Measurements from ENCODE around the gene PFN2. TPM values are rescaled to one million over a fixed set of nuclear protein-coding genes. Genes with fewer than 3 reads are reported as not detected.

Gene PFN2
- total and polyA plus RNA-seq, 2 experiments from 2014 or later, result 174 to 246 TPM

DNA sequence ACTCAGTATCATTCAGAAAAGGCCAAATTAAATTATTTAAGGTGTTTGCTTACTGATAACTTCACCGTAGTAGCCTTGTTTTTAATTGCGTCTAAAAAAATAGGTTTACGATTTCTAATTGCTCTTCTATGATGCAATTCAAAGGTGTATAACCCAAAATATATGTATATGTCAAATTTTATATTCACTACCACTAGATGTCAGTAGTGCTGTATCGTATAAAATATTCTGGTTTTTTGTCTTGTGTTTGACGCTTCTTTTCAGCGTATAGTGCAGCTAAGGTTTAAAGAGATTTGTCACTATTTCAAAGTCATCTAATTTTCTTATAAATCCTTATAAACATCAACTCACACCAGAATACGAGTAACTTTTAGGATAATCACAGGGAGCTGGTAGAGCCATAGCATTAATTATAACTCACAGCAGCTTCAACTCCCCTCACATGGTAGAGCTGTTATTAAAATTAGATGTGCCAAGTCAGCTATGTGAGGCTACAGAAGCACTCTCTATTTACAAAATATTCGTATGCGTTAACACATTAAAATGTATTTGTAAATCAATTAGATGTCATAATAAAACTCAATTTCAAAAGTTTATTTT lies 3.5 kb downstream of the PFN2 start:
- 2% methylated on average over 9 of the region's 9 CpGs for WGBS, 2 experiments (ENCODE audit: low coverage in 1 of 2, low lambda C conversion rate in 2 of 2, missing lambda C conversion rate in 2 of 2)
- Histone ChIP-seq H3K4me2 (ENCODE audit: unreplicated experiment) (peak overlapping the region; percentile 100), H4K20me1 (ENCODE audit: insufficient read depth) (peaks cover 5% of the 10 kb centered on the region; the same call in 1 of the 2 replicates), H3K9me2 (ENCODE audit: insufficient read depth) (no peaks in the 10 kb centered on the region), H2AFZ (no peak overlapping the region), H3K9ac (peak overlapping the region; percentile 95; the same call in 1 of the 2 replicates), H3K27me3 (replicated peaks; ENCODE audit: insufficient read depth) (no peaks in the 10 kb centered on the region), H3K36me3 (ENCODE audit: low read depth) (peaks cover 24% of the 10 kb centered on the region; the same call in 1 of the 2 replicates), H3K79me2 (ENCODE audit: insufficient read depth) (peaks cover 92% of the 10 kb centered on the region), H3K9me3 (ENCODE audit: low read depth) (no peaks in the 10 kb centered on the region), H3F3A (ENCODE audit: insufficient read depth) (peaks cover 34% of the 10 kb centered on the region), H3K4me1 (ENCODE audit: insufficient read depth) (peaks cover 46% of the 10 kb centered on the region), H3K4me3 (peak overlapping the region; percentile 92), H3K27ac (0 out of 2 replicates have a peak overlapping the region, but pooled peaks have one; percentile 10)
- in situ Hi-C loops (cut with MboI), result no loop called here
- TF ChIP-seq EZH2phosphoT487 (IDR thresholded peaks at IDR 0.05; ENCODE audit: insufficient read depth, low read depth), result no peak
- no peak for TF ChIP-seq EZH2 (IDR thresholded peaks at IDR 0.05; ENCODE audit: insufficient read depth, poor library complexity, severe bottlenecking)
- peak; percentile 69 for DNase-seq

- Histone ChIP-seq H3K4me3 (no peak overlapping the region), H4K20me1 (ENCODE audit: insufficient read depth) (peaks cover 5% of the 10 kb centered on the region; the same call in 1 of the 2 replicates), H3K4me2 (ENCODE audit: unreplicated experiment) (no peak overlapping the region), H3K9ac (no peak overlapping the region), H3K9me3 (ENCODE audit: low read depth) (no peaks in the 10 kb centered on the region), H3K36me3 (ENCODE audit: low read depth) (peaks cover 30% of the 10 kb centered on the region; the same call in 1 of the 2 replicates), H2AFZ (no peak overlapping the region), H3K4me1 (ENCODE audit: insufficient read depth) (peaks cover 43% of the 10 kb centered on the region), H3F3A (ENCODE audit: insufficient read depth) (peaks cover 34% of the 10 kb centered on the region), H3K79me2 (ENCODE audit: insufficient read depth) (peaks cover 98% of the 10 kb centered on the region), H3K9me2 (ENCODE audit: insufficient read depth) (no peaks in the 10 kb centered on the region), H3K27ac (no peak overlapping the region), H3K27me3 (replicated peaks; ENCODE audit: insufficient read depth) (no peaks in the 10 kb centered on the region)
- TF ChIP-seq EZH2 (IDR thresholded peaks at IDR 0.05; ENCODE audit: insufficient read depth, poor library complexity, severe bottlenecking), result no peak
- TF ChIP-seq EZH2phosphoT487 (IDR thresholded peaks at IDR 0.05; ENCODE audit: insufficient read depth, low read depth), result no peak
- in situ Hi-C loops (cut with MboI), result no loop called here
- DNase-seq, result peak; percentile 53
Observed at GRCh38 chr3:149965278-149965677, 5.4 kb downstream of the PFN2 start.

DNA sequence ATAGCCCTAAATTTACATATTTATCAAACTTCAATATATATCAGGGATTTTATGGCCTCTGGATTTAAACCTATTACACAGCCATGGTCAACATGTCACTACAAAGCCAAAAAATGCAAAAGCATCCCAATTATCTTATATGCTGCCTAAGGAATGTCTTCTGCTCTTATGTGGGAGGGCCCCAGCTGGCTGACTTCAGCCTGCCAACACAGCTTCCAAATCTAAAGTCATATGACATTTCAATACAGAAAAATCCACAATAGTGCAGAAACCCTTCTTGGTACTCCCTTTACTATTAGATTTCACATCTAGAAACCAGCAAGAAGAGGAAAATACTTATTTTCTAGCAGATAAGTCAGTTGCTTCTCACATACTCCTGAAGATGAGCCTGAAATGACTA lies 6.4 kb downstream of the PFN2 start:
- Histone ChIP-seq H3K9me2 (ENCODE audit: insufficient read depth) (no peaks in the 10 kb centered on the region), H2AFZ (no peak overlapping the region), H3K4me1 (ENCODE audit: insufficient read depth) (peaks cover 49% of the 10 kb centered on the region), H3K4me3 (no peak overlapping the region), H3K27me3 (replicated peaks; ENCODE audit: insufficient read depth) (no peaks in the 10 kb centered on the region), H3F3A (ENCODE audit: insufficient read depth) (peaks cover 33% of the 10 kb centered on the region), H3K36me3 (ENCODE audit: low read depth) (peaks cover 34% of the 10 kb centered on the region; the same call in 1 of the 2 replicates), H3K9me3 (ENCODE audit: low read depth) (no peaks in the 10 kb centered on the region), H3K9ac (peak overlapping the region; percentile 1; the same call in 1 of the 2 replicates), H4K20me1 (ENCODE audit: insufficient read depth) (peaks cover 5% of the 10 kb centered on the region; the same call in 1 of the 2 replicates), H3K79me2 (ENCODE audit: insufficient read depth) (peaks cover 97% of the 10 kb centered on the region), H3K4me2 (ENCODE audit: unreplicated experiment) (no peak overlapping the region), H3K27ac (peak overlapping the region; percentile 3; the same call in 1 of the 2 replicates)
- in situ Hi-C loops (cut with MboI), result no loop called here
- TF ChIP-seq EZH2phosphoT487 (IDR thresholded peaks at IDR 0.05; ENCODE audit: insufficient read depth, low read depth) (no peak), EZH2 (IDR thresholded peaks at IDR 0.05; ENCODE audit: insufficient read depth, poor library complexity, severe bottlenecking) (no peak)
- peak; percentile 48 for DNase-seq

- peaks cover 27% of the 10 kb centered on the region for H3F3A ChIP-seq (ENCODE audit: insufficient read depth)
- no peak overlapping the region for H3K4me3 ChIP-seq
- no peak overlapping the region for H3K27ac ChIP-seq
- H4K20me1 ChIP-seq (ENCODE audit: insufficient read depth), result peaks cover 5% of the 10 kb centered on the region; the same call in 1 of the 2 replicates
- H3K9me3 ChIP-seq (ENCODE audit: low read depth), result no peaks in the 10 kb centered on the region
- no peak for DNase-seq
- no peaks in the 10 kb centered on the region for H3K27me3 ChIP-seq (replicated peaks; ENCODE audit: insufficient read depth)
- H2AFZ ChIP-seq, result no peak overlapping the region
- no peak overlapping the region for H3K4me2 ChIP-seq (ENCODE audit: unreplicated experiment)
- H3K9ac ChIP-seq, result no peak overlapping the region
- H3K36me3 ChIP-seq (ENCODE audit: low read depth), result peaks cover 34% of the 10 kb centered on the region; the same call in 1 of the 2 replicates
- TF ChIP-seq EZH2 (IDR thresholded peaks at IDR 0.05; ENCODE audit: insufficient read depth, poor library complexity, severe bottlenecking) (no peak), EZH2phosphoT487 (IDR thresholded peaks at IDR 0.05; ENCODE audit: insufficient read depth, low read depth) (no peak)
- WGBS, 2 experiments (ENCODE audit: low coverage in 1 of 2, low lambda C conversion rate in 2 of 2, missing lambda C conversion rate in 2 of 2), result 98 to 100% methylated on average over 2 of the region's 2 CpGs
- in situ Hi-C loops (cut with MboI), result no loop called here
- H3K4me1 ChIP-seq (ENCODE audit: insufficient read depth), result peaks cover 45% of the 10 kb centered on the region
- no peaks in the 10 kb centered on the region for H3K9me2 ChIP-seq (ENCODE audit: insufficient read depth)
- H3K79me2 ChIP-seq (ENCODE audit: insufficient read depth), result peaks cover 97% of the 10 kb centered on the region
Observed at GRCh38 chr3:149963485-149963884, 7.2 kb downstream of the PFN2 start.
